ELF-1 (cell line): Measurements from ENCODE around the gene GATA3.

Source experiments
- DNase-seq: peaks from one replicate; pipeline ENCODE4 v3.0.0-alpha.2; 2016; ENCODE audit warnings: low read depth, low spot score

The GATA3 gene

DNA sequence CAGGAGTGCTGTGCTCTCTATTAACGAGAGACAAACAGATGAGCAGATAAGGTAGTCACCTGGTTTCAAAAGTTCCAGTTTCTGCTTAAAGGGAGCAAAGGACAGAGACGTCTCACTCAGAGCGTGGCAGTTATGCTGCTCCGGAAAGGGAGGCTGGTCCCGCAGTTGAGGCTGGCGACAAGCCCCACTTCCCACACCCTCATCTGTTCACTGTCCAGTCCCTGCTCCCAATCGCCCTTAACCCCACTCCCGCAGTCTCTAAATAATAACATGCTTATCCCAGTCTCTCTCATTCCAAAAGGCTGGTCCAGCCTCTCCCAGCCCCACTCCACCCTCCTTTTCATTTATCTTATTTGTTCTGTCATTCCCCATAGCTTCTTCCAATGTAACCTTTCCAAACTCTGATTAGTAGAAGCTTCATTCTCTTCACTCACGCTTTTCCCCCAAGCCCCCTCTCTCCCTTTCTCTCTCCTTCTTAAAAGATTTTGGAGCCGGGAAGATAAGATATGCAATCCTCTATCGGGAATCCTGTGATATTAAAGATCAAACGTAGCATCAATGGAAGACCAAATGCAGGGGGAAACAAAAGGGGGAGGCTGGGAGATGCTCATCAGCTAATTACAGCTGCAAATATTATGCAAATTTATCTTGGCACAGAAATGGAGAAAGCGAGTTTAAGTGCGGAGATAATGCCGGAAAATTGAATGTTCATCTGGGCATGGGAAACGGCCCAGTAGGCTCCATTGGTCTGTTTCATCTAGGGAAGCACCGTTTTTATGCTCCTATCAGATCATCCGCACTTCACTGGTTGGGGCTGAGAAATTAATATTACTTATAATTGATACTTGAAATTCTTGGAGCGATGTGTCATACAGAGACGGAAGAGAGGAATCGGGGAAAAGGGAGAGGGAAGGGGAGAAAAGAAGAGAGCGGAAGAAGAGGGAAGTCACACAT is 16.3 kb upstream of the GATA3 start:
- DNase-seq = peak; percentile 40

DNA sequence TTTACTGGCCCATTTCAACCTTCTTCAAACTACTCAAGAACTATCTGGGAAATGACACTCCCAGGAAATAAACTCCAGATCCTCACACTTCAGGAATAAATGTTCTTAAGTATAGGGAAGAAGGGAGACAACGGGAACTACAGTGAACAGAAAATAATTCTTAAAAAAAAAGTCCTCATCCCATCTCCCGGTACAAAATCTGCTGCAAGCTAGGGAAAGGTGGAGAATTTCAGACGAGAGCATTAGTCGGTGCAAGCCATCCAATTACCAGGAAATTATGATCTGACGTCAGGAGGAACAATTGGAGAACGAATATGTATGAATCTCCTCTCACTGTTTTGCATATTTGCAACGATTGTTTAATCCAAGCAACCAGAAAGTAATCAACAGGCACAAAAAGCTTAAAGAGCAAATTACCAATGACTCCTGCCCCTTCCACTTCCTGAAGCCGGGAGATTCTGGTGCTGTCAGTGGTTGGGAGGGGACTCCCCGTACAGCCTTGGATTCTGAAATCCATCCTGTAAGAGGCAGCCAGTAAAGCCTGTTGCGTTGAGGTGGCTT is 15.1 kb upstream of the GATA3 start:
- DNase-seq = peak; percentile 47

DNA sequence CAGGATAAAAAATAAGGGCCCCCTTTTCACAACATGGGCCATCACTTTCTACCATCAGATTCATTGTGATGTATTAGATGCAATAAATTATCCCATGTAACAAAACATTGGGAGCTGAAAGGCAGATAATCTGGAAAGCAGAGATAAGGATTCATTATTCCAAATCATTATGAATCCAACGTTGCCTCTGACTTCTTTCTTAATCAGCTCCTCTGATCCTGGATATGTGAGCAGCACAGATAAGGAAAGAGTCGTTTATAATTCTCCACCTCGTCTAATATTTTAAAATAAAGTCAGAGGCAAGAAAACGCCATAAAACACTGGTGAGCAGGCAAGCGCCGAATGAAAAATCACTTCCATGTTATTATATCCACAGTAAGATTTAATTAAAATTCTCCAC is 13.8 kb upstream of the GATA3 start:
- no peak for DNase-seq

DNA sequence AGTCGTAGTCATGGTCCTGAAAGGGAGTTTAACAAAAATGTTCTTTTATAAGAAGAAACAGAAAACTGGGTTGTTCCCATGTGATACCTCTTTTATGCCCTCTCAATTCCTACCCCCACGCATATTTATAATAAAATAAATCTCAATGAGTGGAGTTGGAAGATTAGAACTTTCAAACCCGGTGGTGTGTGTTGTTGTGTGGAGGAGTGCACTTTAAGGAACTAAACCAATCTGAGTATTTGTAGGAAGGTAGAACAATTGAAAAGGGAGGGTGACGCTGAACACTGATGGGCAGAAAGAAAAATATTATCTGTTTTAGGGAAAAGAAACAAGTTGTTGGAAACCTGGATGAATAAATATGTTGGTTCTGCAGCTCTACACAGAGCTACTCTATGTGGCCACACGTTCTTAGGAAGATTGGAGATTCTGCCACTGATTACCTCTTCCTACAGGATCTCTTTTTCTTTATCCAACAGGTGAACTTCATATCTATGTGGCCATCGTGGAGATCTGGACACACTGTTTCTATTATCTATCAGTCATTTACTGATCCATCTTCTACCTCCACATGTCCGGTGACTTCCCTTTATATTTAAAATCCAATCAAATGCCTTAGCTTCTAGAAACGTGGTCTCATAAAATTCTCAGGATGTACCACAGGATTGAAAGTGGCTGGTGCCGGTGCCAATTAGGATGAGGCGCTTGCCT is 13.1 kb upstream of the GATA3 start:
- no peak for DNase-seq

DNA sequence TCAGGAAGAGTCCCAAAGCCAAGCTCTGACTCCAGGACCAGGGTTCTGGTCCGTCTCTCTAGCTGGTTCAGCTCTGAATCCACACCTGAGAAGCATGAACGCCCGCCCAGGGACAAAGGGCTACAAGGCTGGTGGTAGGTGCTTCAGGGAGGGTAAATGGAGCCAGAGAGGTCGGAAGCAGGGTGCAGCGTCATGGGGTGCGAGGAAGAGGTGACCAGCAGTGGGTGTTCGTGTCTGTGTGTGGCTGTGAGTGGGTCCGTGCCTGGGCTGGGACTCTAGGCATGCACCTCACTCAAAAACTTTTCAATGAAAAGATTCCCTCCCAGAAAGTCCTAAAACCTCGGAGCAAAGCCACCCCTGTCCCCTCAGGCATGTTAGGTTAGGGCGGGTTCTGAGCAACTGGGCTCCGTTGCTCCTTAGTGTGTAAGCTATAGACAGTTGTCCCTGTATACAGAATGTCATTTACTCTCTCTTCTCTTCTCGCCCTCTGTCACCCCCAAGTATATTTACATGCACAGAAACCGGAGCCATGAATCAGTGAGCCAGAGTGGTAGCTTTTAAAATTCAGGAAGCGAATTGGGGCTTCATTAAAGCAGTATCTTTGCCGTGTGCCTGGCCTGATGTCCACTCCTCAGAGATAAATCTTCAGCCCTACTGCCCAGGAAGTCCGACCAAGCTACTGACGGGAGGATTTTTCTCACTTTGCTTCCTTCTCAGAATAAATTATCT is 12.3 kb upstream of the GATA3 start:
- DNase-seq = peak; percentile 44

DNA sequence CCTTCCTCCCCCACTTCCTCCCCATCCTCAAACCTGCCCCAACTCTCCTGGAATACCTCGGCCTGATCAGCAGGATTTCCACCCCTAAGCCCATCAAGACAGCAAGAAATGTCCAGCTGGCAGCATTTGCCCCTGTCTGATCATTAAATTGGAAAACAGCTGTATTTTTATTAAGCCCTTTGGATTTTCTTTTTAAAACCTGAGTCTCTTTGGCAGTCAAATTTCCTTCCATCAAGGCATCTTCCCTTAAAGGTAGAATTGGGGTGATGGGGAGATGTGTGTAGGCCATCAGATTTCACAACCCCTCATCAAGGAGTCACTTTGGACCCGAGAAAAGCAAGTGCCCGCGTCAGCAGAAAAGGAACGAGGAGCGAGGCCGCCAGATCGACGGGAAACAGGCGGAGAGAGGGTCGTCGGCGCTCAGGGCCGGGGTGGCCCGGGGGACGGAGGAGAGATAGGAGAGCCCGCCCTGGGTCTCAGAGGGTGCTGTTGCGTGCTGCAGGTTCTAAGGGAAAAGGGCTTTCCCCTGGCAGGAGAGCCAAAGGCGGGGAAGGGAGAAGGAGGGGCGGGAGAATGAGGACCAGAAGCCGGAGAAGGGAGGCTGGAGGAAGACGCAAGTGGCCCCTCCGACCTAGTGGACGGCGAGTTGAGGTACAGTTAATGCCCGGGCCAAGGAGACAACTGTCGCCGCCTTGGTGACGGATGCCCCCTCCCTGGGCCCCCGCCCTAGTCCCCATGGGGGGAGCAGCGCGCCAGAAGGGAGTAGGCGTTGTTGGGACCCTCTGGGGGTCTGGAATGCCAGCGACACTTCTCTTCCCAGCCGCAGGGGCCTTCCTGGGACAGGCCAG is 11.5 kb upstream of the GATA3 start:
- DNase-seq = peak; percentile 30

DNA sequence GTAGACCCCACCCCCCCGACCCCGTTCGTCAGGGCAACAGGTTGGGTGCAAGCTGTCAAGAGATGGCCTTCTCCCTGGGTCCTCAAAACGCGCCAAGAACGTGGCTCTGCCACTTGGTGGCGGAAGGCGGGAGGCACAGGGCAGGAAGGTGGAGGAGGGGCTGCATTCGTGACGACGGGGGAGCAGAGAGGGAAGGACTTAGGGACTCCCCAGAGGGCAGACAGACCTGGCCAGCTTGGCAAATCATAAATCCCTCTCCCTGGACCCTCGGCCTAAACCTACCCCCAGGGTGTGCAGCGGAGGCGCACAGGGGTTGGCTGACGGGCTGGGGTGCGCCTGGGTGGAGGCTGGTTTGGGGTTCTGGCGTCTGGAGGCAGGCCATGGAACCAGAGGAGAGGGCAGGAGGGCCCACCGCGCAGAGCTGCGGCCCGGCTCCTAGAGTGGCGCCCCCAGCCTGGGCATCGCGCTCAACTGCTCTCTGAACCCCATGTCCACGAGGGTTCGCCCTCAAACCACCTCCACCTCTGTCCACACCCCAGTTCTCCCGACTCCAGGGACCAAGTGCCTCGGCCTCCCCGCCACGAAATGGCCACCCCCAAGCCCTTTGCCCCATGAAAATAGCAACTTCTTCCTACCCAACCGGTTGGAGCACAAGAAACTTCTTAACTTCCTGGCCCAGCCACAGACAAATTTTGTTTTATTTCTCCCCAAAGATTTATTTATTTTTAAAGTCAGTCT is 10.8 kb upstream of the GATA3 start:
- peak; percentile 53 for DNase-seq

DNA sequence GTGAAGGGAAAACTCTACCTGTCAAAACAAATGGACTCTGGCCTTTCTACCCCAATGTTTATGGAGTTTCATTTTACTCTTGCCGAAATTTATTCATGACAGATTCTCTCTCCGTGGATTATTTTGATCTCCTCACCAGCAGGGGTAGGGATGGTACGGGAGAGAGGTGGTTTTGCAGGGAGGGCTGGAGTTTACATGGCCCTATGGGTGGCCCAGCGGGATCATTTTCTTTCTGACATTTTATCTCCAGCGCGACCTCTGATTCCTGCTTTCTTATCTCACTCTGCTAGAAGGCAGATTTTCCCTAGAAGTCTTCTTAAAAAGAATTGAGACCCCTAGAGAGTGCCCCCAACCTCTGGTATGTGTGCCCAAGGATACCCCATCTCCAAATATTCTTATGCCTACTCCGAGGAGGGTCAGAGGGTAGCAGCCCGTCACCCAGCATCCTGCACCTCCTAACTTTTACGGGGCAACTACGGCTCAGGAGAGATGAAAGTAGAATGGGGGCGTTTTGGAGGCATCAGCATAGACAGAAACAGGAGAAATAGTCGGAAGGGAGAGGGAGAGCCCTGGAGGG is 10.1 kb upstream of the GATA3 start:
- peak; percentile 7 for DNase-seq

DNA sequence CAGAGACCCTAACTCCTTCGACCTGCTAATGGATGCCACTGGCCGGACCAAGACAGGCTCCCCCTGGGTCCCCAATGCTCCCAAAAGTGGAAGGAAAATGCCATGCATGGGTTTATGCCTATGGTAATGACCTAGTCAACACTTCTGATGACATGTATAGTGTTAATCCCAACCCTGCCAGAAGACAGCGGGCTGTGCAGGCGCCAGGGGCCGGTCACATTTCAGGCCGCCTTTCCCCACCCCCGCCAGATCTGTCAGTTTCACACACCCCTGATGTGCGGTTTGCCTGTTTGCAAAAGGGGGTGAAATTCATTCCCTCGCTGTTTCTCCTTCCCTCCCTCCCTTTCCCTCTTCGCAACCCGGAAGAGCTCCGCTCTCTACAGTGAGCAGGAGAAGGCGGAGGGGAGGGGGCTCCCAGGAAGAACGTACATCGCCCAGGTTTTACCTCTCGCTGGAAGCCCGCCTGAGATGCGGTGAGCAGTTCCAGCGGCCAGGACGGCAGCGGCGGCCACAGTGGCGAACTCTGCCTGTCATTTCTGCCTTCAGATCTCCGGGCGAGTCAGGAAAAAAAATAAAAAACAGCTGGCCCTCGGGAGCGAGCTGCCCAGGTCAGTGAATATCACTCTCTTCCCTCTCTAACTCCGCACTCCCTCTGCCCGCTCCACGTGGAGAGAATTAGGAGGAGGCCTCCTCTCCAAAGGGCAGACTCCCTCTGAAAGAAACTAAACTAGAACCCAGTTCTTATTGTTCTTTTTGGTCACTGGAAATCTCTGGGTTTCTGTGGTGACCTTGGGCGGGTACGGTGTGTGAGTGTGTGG is 9.4 kb upstream of the GATA3 start:
- peak; percentile 71 for DNase-seq

DNA sequence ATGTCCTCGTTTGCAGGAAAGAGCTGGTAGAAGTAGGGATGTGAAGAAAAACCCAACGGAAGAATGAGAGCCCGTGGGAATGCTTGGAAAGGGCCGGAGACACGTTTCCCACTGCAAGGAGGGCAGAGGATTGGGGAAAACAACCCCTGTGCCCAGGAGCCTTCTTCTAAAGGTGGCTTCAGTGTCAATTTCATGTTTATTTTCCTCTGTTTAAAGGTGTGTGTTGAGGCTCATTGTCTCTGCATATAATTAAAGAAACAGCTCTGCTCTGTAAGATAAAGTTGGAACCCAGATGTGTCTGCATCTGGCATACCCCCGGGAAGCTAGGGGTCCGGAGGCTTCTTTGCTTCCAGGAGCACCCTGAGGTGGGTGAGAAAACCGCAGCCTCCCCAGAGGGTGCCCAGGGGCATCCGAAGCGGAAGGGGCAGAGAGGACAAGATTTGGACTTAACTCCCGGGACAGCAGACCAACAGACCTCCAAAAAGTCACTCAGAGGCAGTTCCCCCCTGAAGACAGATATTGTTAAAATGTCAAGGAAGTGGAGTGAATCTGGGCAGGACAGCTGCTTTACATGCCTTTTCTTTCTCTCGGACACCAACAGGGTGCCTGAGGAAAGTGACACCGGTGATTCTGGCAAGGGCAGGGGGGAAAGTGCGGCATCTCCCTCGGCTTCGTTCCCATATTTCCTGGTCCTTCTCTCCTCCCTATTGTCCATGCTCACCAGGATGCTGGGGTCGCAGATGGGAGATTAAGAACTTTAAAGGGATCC is 8.6 kb upstream of the GATA3 start:
- DNase-seq = no peak

DNA sequence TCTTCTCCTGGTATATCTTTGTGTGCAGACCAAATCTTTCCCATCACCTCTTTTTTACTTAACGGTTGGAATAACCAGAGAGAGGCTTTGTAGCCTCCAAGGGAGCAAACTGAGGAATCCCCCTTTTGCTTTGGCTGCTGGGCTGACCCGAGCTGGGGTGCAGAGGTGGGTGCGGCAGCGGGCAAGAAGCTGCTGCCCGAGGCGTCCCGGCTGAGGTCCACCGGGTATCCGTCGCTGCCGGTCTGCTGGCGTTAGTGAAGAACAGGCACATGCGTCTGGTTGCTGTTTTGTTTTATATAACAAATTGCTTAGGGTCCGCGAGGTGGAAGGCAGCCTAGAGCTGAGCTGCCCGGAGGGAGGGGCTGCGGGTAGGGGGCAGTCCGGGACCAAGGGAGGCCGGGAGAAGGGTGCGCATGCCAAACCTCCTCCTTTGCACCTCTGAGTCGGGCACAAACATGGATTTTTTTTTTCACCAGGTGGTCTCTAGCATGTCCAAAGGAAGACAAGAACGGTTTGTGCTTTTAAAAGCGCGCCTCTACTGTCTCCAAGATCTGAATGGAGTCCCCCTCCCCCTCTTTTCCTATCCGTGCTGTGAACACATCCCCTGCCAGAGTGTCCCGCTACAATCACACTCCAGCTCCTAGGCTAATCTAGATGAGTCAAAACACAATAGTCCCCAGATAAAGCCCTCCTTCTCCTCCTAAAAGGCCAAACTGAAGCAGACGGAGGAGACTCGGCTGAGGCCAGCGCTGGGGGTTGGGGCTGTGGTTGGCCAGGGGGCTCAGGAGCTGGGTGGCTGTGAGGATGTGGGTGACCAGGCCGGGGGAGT is 6.8 kb upstream of the GATA3 start:
- DNase-seq = peak; percentile 57

DNA sequence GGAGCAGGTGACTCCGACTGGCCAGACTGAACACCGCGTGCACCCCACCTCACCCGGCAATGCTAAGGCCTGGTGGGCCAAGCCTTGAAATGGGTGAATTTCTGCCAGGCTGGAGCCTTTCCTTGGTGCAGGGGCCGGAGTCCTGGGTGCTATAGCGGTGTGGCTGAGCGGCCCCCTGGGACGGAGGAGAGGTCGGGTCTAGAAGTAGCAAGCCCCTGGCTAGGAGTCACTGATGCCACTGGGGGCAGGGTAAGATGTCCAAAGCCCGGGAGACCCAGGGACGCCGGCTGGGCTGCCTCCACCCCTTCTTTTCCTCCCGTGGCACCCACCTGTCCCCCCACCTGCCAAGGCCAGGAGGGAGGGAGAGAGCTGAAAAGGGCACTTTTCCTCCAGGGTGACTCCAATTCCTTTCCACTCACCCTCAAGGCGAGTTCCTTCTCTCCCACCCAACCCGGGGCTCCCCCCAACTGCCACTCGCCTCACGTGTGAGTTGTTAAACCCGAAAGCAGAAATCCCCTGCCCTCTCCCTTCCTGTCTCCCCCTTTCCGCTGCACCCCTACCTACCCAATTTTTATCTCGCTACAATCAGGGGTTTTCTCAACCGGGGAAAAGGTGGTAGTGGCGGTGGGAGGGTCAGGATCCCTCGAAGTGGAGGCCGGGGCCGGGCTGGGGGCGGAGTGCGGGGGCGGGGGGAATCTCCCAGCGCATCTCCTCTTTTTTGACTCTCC is 6.0 kb upstream of the GATA3 start:
- no peak for DNase-seq

DNA sequence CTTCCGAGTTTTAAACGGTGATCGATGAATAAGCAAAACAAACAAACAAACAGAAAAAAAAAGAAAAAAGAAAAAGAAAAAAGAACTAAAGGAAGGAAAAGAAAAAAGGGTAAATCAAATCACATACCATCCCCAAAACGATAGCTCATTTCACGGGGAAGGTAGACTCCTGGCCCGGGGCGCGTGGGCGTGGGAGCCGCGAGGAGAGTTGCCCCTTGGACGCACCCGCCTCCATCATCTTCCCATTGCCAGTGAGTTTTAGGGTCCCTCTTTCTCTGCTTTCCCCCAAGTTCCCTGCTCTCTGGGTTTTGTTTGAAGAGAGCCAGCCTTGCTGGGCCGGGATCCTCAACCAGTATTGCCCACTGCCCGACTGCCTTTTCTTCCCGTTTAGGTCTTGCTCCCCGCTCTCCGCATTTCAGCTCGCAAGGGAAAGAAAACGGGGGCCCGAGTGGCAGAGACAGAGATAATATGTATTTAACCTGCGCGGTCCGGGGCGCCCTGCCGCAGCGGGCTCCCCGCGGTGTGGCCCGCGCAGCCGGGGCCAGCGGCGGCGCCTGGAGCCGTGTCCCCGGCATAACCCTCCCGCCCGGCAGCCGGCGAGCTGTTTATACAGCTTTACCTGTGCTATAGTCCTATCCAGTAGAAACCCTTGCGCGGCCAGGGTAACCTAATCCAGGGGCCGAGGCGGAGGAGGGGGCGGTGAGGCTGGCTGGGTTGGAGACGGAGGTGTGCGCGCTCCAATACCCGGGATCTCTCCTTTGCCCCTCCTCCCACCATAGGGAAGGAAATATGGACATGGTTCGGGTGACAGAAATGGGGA is 5.2 kb upstream of the GATA3 start:
- DNase-seq = peak; percentile 80

DNA sequence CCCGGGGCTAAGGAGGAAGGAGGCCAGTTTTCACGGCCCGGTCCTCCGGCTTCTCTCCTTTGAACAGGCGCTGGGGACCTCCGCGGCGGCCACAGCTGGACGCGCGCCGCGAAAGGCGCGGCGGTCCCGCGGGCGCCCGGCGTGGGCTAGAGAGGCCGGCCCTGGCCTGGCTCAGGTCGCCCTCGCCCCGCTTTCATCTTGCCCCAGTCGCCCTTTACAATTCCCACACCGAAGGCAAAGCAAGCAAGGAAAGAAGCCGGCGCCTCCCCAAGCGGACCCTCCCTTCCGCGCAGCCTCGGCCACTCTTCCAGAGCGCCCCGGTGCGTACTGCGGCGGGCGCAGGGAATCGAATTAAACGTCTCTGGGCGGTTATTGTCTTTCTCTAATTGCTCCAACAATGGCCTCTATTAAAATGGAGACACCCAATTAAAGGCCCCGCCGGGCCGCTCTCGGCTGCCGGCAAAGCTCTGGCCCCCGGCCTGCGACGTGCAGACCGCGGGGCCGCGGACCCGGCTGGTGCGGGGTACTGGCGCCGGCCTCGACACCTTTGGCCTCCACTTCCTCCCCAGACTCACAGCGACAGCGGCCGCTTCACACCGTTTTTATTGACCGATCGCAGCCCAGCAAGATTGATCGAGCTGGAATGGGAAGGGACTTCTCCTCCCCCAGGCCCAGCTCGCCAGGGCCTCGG is 4.5 kb upstream of the GATA3 start:
- DNase-seq = peak; percentile 92

DNA sequence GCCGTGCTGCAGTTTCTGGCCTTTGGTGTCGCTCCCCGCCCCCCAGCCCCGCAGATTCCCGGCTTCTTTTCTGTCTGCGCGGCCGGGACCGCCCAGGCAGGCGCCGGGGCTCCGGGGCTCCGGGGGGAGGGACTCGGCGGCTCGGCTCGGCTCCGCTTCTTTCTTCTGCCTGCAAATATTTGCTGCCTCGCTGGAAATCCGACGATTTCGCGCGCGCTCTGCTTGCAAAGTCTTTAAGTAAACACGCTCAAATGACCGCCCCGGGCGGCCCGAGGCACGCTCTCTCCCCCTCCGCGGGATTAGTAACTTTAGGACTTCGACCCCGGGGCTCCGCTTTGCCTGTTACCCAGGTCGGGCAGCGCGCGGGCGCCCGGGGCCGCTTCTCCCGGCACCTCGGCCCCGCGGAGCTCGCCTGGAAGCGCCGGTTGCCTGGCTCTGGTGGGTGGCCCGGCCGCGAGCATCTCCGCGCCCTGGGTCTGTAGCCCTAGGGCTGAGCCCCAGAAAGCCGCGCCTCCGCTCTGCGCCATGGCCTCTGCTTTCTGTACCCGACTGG is 3.9 kb upstream of the GATA3 start:
- no peak for DNase-seq
